Epidermal melanocyte (primary cell): Measurements from ENCODE around the gene HLA-DMB.
"Not testable (repeated sequence)": the region's sequence is repeated elsewhere in the genome, so short reads cannot be mapped to it uniquely, and the experiment has no call there.

ENCODE experiments used
- DNase-seq: peaks from one replicate; pipeline ENCODE4 v3.0.0; 2011; ENCODE audit warnings: low spot score; ENCODE audit not compliant: insufficient read length

Gene HLA-DMB

DNA sequence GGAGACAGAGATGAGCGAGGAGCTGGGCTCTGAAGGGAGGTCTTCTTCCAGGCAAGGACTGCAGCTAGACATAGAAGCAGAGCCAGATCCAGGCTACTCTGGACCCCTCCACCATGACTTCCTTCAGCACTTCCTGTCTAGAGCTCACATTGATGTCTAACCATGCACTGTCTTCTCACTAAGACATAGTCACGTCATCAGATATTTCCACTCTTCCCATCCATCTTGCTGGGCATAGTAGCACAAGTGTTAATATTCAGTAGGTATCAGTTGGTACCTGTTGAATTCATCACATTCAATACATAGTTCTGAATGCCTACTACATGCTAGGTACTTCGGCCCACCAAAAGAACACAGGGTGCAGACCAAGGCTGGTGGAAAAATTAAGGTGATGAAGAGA is 9.2 kb upstream of the HLA-DMB start:
- no peak for DNase-seq

DNA sequence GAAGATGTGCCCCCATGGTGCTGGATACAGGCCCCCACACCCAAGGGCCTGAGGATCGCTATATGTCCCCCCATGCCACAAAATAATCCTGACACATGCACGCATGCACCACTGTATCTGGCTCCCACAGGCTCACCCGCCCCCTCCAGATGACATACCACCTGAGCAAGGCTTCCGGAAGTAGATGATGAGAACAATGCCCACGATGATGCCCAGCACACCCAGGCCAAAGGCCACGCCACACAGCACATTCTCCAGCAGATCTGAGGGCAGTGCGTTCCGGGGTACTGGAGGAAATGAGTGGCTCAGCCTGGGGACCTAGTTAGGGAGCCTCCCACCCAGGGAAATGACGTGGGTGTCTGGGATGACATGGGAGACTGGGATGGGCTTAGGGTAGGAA is 8.3 kb upstream of the HLA-DMB start:
- no peak for DNase-seq

DNA sequence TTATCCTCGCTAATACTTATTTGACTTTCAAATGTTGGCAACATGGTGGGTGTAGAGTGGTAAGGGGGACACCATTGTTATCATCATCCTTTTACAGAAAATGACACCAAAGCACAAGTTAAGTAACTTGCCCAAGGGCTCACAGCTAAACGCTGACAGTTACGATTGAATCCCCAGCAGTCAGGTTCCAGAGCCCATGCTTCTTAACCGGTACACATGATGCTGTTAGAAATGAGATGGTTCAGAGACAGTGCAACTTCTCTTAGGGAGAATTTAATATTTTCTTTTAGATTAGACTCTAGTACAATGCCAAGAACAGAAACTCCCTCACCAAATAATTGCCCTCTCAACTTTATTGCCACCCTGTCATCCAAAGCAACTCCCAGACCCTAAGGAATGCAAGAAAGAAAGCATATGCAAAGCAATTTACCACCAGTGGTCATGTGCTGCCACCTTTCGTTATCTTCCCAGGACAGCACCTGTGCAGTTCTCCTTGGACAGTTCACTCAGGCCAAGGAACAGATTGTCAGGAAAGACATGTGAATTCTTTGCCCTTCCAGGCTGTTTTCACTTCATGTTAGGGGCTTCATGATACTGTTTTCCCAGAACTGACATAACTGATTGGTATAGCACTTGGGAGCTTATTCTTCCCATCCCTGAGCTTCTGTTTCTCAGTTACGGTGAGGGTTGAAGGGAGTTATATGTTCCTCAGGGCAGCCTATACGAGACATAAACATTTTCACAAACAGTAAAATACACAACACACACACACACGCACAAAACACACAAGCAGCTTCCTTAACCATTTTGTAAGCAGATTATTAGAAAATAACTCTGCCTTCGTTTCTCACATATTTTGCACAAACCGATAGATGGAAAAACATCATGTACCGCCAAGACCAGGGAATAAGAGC is 7.0 kb upstream of the HLA-DMB start:
- DNase-seq, result no peak

- DNase-seq, result no peak
Observed at GRCh38 chr6:32946893-32947292, 6.1 kb upstream of the HLA-DMB start.

DNA sequence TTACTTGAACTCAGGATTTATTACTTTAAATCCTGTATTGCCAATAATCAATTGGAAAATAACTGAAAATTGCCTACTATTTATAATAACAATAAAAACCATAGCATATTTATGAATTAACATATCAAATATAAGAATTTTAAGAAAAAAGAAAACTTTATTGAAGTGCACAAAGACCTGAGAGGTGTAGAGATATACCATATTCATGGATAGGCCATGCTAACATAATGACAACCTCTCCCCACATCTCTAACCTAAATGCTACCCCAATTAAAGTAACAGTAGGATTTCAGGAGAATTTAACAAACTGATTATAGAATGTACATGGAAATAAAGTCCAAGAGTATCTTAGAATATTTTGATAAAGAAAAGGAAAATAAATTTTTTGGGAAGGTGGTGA is 5.1 kb upstream of the HLA-DMB start:
- no peak for DNase-seq

- no peak for DNase-seq
Observed at GRCh38 chr6:32945108-32945760, 4.4 kb upstream of the HLA-DMB start.

DNA sequence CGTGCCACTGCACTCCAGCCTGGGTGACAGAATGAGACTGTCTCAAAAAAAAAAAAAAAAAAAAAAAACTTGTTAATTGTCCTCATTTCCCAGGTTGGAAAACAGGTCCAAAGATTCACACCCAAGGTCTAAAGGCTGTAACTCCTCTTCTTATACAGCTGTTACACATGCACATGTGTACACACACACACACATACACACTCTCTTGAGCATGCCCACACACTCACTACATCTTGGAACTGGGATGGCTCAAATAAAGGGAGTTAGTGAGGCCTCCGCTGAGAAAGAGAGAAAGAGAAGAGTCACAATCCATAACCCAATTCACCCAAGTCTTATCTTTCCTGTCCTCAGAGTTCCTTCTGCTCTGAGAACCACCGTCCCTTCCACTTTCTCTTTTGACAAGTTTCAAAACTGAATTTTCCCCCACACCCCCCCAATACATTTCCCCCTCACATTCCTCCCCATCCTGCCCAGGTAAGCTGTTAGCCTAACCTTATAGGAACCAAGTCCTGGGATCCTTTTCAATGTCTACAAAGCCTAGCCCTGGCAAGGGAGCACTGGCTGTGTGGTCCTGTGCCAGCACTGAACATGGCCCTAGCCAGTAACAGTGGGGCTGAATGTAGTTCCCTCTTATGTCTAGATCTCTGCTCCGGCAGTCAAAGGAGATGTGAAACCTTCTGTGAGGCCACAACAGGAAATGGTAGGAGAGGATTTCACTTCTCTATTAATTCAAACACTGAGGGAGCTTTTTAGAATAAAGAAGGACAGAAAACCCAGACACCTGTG is 3.2 kb upstream of the HLA-DMB start:
- no peak for DNase-seq

DNA sequence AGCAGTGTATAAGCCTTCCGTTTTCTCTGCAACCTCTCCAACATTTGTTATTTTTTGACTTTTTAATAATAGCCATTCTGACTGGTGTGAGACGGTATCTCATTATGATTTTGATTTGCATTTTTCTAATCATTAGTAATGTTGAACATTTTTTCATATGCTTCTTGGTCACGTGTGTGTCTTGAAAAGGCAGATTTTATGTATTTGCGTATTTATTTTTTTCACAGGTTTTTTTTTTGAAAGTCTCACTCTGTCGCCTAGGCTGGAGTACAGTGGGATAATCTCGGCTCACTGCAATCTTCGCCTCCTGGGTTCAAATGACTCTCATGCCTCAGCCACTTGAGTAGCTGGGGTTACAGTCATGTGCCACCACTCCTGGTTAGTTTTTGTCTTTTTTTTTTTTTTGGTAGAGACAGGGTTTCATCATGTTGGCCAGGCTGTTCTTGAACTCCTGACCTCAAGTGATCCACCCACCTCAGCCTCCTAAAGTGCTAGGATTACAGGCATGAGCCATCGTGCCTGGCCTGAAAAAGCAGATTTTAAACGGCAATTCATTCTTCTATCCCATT is 1.8 kb upstream of the HLA-DMB start:
- not testable (repeated sequence) for DNase-seq

DNA sequence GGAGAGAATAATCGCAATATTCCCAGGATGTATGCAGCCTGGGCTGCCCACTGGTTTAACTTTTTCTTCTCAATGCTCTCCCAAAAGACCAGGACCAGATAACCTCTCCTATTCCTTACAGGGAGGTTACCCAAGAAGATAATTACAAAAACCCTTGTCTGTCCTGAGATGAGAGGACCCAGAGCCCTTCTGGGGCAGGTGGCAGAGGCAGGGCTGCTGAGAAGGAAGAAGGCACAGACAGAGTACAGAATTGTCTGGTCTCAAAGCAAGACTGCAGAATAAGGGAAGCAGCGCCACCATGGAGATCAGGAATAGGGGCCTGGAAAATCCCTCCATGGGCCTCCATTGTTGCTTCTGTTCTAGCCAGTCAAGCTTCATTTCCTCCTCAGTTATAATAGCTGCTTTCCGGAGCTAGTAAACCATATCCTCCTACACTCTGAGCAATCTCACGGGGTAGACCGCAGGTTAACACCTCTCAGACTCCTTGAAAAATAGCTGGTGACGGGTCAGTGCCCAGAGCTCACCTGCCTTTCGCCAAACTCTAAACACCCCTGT is 463 bp upstream of the HLA-DMB start:
- no peak for DNase-seq

- DNase-seq, result no peak
Observed at GRCh38 chr6:32938494-32938893, 2.3 kb downstream of the HLA-DMB start.

DNA sequence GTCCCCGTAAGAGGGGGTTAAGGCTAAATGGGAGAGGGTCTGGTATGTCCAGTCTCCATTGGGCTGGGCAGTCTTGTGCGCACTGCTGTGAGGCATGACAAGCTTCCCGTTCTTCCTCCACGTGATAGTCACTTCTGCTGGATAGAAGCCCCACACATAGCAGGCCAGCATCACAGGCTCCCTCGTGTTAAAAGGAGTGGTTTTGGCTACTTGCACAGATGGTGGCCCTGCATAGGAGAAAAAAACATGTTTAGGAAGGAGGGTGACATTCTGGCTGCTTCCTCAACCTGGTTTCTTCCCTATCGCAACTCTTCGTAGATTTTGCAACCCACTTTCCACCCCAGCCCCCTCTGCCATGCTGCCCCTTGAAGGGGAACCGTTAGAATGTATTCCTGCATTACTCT is 3.6 kb downstream of the HLA-DMB start:
- DNase-seq, result no peak

- no peak for DNase-seq
Observed at GRCh38 chr6:32936239-32937152, 4.3 kb downstream of the HLA-DMB start.

DNA sequence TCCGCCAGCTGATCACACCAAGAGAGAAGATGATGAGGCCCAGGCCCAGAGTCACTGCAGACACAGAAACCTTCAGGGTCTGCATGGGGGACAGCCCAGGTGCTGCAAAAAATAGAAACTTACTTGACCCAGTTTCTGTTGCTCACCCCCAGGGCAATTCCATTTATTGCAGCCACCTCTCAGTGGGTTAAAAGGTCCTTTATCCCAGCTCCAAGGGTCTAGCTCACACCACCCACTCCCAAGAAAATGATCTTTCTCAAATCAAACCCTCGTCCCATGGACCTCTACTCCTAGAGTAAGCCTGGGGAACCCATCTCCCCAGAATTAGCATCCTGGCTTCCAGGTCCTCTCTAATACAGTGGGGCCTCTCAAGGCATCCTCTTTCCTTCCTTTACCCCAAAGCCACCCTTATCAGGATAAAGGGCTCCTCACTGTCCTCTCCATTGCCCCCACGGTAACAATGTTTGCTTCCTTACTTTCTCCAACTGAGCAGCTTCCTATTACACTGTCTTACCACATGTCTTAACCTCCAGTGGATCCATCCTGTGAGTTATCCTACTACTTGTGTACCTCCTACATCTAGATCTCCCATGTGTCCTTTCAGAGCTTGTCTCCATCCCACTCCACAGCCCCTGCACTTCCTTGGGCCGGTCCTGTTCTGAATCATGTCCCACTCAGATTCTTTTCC is 5.1 kb downstream of the HLA-DMB start:
- no peak for DNase-seq

GRCh38 chr6:32933661-32934085 is 7.2 kb downstream of the HLA-DMB start:
- DNase-seq, result peak; percentile 75

DNA sequence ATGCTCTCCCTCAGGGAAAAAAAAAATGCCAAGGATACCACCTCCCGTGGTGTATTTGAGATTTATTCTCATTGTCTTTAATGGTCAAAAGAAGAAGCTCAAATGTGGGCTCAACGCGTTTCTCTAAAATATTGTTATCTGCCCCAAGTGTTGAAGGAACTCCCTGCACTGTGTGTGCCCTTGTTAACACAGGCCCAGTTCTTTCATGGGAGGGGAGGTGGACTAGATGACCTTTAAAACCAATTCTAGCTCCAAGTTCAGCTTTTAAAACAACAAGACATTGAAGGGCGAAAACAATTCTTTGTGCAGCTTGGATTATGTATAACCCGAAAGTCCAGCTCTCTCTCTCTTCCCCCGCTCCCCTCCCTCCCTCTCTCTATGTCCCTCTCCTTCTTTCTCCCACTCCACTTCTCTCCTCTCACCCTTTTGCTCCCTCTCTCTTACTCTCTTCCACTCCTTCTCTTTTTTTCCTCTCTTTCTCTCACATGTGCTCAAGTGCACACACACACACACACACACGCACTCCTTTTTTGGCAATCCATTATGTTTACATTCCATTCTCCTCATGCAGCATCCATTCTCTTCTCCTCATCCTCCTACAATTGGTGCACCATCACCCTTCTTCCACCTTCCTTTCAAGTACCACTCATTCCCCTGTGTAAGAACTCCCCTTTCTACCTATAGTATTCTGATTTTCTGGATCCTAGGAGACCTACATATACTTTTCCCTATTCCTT is 8.5 kb downstream of the HLA-DMB start:
- no peak for DNase-seq

DNA sequence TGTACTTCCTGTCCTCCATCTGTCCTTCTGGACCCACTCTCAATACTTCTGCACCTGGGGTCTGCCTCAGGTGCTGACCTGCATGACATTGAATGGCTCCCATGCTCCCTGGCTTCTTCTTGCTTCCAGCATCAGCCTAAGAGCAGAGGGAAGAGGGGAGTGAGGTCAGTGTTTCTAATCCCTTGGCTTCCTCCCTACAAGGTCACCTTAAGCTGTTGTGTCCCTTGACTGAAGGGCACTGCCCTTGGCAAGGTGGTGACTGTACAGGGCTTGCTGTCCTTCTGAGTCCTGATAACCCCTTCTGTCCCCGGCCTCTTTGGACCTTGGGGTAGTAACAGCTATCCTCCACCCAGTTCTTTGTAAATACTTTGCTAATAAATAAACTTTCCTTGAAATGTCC is 9.6 kb downstream of the HLA-DMB start:
- no peak for DNase-seq

GRCh38 chr6:32922083-32922482 is 18.7 kb downstream of the HLA-DMB start:
- no peak for DNase-seq

DNA sequence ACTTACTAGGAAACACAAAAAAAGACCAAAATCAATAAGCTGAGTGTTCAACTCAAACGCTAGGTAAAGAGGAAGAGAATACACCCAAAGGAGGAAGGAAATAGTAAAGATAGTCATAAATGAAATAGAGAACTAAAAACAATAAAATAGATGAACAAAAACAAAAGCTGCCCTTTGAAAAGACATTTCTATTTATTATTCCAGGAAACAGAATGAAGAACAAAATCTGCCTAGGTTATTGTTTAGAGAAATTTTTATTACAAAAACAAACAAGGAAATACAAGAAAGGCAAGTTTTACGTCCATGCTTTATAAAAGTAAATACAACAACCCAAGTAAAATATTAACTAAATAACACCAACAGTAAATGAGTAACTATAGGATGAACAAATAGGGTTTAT is 20.1 kb downstream of the HLA-DMB start:
- DNase-seq, result no peak

GRCh38 chr6:32912951-32913350 is 27.9 kb downstream of the HLA-DMB start:
- DNase-seq, result no peak
